Kidney epithelial cell (primary cell): ENCODE measurements around the gene SURF2. TPM values are rescaled to one million over a fixed set of nuclear protein-coding genes. Genes with fewer than 3 reads are reported as not detected.

Experiments
- DNase-seq: peaks from one replicate; pipeline ENCODE4 v3.0.0-alpha.2; 2010; ENCODE audit warnings: low read depth
- H3K27me3 ChIP-seq: 2 replicates; pipeline ENCODE4 v1.6.0; 2011; ENCODE audit warnings: low read length; ENCODE audit not compliant: control insufficient read depth, insufficient read depth
- H3K36me3 ChIP-seq: 2 replicates; pipeline ENCODE4 v1.5.1; 2011; ENCODE audit warnings: low read length; ENCODE audit not compliant: control insufficient read depth, insufficient read depth
- H3K4me3 ChIP-seq: 2 replicates; pipeline ENCODE4 v1.5.1; 2011; ENCODE audit warnings: low read depth, mild to moderate bottlenecking, control low read depth, low read length
- total RNA-seq: library from RNA; depleted of rRNA; stranded (reverse); fragments of >200 nt; gene quantifications from 2 replicates; pipeline ENCODE4 v1.2.3, GENCODE V29; 2015
- TF ChIP-seq, protein P1 (sequence below): IDR thresholded peaks from 2 replicates; pipeline ENCODE4 v1.5.1; 2011; ENCODE audit warnings: mild to moderate bottlenecking, moderate library complexity, low read length, control low read depth, inconsistent platforms; ENCODE audit not compliant: insufficient read depth, poor library complexity, severe bottlenecking

Gene SURF2
- total RNA-seq, 1 donor from 2014 or later = 38.7 TPM

DNA sequence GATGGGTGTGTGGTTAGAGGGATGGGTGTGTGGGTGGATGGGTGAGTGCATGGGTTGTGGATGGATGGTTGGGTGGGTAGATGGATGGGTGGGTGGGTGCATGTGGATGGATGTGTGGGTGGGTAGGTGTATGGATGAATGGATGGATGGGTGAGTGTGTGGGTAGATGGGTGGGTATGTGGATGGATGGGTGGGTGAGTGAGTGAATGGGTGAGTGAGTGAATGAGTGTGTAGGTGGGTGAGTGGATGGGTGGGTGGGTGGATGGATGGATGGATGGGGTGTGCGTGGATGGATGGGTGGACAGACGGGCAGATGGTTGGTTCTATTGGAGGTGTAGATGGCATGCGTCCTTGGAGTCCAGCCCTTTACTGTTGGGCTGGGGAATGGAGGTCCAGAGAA, 37.0 kb downstream of the SURF2 start:
- TF ChIP-seq, protein P1, sequence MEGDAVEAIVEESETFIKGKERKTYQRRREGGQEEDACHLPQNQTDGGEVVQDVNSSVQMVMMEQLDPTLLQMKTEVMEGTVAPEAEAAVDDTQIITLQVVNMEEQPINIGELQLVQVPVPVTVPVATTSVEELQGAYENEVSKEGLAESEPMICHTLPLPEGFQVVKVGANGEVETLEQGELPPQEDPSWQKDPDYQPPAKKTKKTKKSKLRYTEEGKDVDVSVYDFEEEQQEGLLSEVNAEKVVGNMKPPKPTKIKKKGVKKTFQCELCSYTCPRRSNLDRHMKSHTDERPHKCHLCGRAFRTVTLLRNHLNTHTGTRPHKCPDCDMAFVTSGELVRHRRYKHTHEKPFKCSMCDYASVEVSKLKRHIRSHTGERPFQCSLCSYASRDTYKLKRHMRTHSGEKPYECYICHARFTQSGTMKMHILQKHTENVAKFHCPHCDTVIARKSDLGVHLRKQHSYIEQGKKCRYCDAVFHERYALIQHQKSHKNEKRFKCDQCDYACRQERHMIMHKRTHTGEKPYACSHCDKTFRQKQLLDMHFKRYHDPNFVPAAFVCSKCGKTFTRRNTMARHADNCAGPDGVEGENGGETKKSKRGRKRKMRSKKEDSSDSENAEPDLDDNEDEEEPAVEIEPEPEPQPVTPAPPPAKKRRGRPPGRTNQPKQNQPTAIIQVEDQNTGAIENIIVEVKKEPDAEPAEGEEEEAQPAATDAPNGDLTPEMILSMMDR = no peak
- no peak for DNase-seq
- H3K4me3 ChIP-seq = no peak overlapping the region
- H3K27me3 ChIP-seq = peaks cover 45% of the 10 kb centered on the region
- H3K36me3 ChIP-seq = no peaks in the 10 kb centered on the region

DNA sequence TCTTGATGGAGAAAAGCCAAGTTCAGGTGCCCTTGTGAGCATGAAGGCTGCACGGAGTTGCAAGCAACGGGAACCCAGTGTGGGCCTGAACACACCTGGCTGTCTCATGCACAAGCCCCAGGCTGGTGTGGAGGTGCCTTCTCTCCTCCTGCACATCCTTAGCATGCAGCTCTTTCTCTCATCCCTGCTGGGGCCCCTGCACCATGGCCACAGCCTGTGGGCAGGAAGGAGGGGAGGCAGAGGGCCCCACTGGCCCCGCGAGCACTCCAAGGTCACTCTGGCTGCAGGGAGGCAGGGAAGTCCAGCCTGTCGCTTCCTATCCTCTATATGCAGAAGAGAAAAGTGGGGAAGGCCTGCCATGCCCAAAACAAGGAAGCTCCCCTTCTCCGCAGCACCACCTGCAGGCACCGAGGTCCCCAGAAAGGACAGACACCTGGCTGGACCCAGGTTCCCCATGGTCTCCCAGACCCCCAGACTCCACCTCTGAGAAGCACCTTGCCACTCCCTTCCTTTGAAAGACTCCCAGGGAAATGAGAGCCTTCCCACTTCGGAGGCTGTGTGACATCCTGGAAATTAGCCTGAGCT, 38.4 kb downstream of the SURF2 start:
- Histone ChIP-seq H3K36me3 (no peaks in the 10 kb centered on the region), H3K4me3 (no peak overlapping the region), H3K27me3 (peaks cover 45% of the 10 kb centered on the region)
- TF ChIP-seq, protein P1 = no peak
- no peak for DNase-seq

- DNase-seq = no peak
- Histone ChIP-seq H3K27me3 (peaks cover 40% of the 10 kb centered on the region), H3K36me3 (no peaks in the 10 kb centered on the region), H3K4me3 (no peak overlapping the region)
- TF ChIP-seq, protein P1 = peak; percentile 39
Observed at GRCh38 chr9:133396952-133397351, 40.6 kb downstream of the SURF2 start.

DNA sequence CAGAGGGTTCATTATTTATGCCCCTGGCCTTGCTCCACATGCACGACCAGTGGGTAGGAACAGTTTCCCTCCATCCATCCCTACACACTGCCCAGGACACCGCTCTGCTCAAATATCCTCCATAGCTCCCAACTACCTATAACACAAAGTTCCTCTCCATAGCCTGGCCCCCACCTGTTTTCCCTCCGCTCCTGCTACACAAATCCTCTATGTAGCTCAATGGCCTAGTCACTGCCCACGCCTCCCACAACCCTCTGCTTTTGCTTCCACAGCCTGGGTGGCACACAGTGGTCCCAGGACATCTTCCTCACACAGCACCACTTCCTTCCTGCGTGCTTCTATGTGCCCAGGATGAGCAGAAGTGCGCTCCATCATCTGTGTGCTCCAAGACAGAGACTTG, 41.0 kb downstream of the SURF2 start:
- peaks cover 40% of the 10 kb centered on the region for H3K27me3 ChIP-seq
- TF ChIP-seq, protein P1 = no peak
- DNase-seq = no peak
- H3K36me3 ChIP-seq = no peaks in the 10 kb centered on the region
- H3K4me3 ChIP-seq = no peak overlapping the region

GRCh38 chr9:133397895-133398294, 41.5 kb downstream of the SURF2 start:
- no peak for DNase-seq
- no peak overlapping the region for H3K4me3 ChIP-seq
- TF ChIP-seq, protein P1 = no peak
- peaks cover 40% of the 10 kb centered on the region for H3K27me3 ChIP-seq
- no peaks in the 10 kb centered on the region for H3K36me3 ChIP-seq

GRCh38 chr9:133400292-133400691, 43.9 kb downstream of the SURF2 start:
- Histone ChIP-seq H3K27me3 (peaks cover 21% of the 10 kb centered on the region), H3K36me3 (no peaks in the 10 kb centered on the region), H3K4me3 (no peak overlapping the region)
- DNase-seq = no peak
- TF ChIP-seq, protein P1 = no peak
